Neural cell (in vitro differentiated cells): ENCODE measurements around the gene GABRD. TPM values are rescaled to one million over a fixed set of nuclear protein-coding genes. Genes with fewer than 3 reads are reported as not detected.

Experiments used
- H2AFZ ChIP-seq: fragments of 200-600, 300-800 bp; sonication (generic), shearing (Covaris generic); 2 replicates; pipeline ENCODE4 v1.6.0; 2014; ENCODE audit warnings: low read depth, mild to moderate bottlenecking, antibody characterized with exemption, low read length, moderate library complexity
- H3F3A ChIP-seq: fragments of 200-600 bp; shearing (Covaris generic); 2 replicates; pipeline ENCODE4 v1.6.1; 2016; ENCODE audit warnings: mild to moderate bottlenecking, moderate library complexity, mixed read lengths, antibody characterized with exemption, low read length; ENCODE audit not compliant: insufficient read depth, poor library complexity, severe bottlenecking
- H3K27ac ChIP-seq: fragments of 200-600, 300-800 bp; sonication (generic), shearing (Covaris generic); 2 replicates; pipeline ENCODE4 v1.5.1; 2014; ENCODE audit warnings: mild to moderate bottlenecking, low read length, moderate library complexity
- H3K27me3 ChIP-seq: fragments of 300-800, 200-600 bp; sonication (generic), shearing (Covaris generic); 2 replicates; pipeline ENCODE4 v1.6.0; 2014; ENCODE audit warnings: mild to moderate bottlenecking, low read depth, low read length, moderate library complexity; ENCODE audit not compliant: insufficient read depth
- H3K36me3 ChIP-seq: fragments of 300-800, 200-600 bp; sonication (generic), shearing (Covaris generic); 2 replicates; pipeline ENCODE4 v1.5.1; 2014; ENCODE audit warnings: mild to moderate bottlenecking, antibody characterized with exemption, low read length, moderate library complexity; ENCODE audit not compliant: insufficient read depth
- H3K4me2 ChIP-seq: fragments of 300-800, 200-600 bp; sonication (generic), shearing (Covaris generic); 2 replicates; pipeline ENCODE4 v1.6.0; 2014; ENCODE audit warnings: mild to moderate bottlenecking, low read length
- H3K4me3 ChIP-seq: fragments of 300-800, 200-600 bp; sonication (generic), shearing (Covaris generic); 2 replicates; pipeline ENCODE4 v1.5.1; 2014; ENCODE audit warnings: mild to moderate bottlenecking, low read length, moderate library complexity
- H3K79me2 ChIP-seq: fragments of 200-600 bp; shearing (Covaris generic); replicated peaks from 2 replicates; pipeline ENCODE4 v1.6.0; 2014; ENCODE audit warnings: mild to moderate bottlenecking, low read length, moderate library complexity; ENCODE audit not compliant: insufficient read depth
- H3K9ac ChIP-seq: fragments of 300-800, 200-600 bp; sonication (generic), shearing (Covaris generic); 2 replicates; pipeline ENCODE4 v1.6.1; 2016; ENCODE audit warnings: mild to moderate bottlenecking, low read length, mixed read lengths
- H3K9me2 ChIP-seq: fragments of 200-600 bp; shearing (Covaris generic); 2 replicates; pipeline ENCODE4 v1.6.1; 2016; ENCODE audit warnings: mild to moderate bottlenecking, low read length, mixed read lengths; ENCODE audit not compliant: insufficient read depth
- H3K9me3 ChIP-seq: fragments of 200-600, 300-800 bp; sonication (generic), shearing (Covaris generic); 2 replicates; pipeline ENCODE4 v1.6.1; 2016; ENCODE audit warnings: mild to moderate bottlenecking, mixed run types, low read length, moderate library complexity, mixed read lengths
- H4K20me1 ChIP-seq: fragments of 200-600 bp; shearing (Covaris generic); 2 replicates; pipeline ENCODE4 v1.6.1; 2016; ENCODE audit warnings: mild to moderate bottlenecking, mixed run types; ENCODE audit not compliant: insufficient read depth
- EP300 ChIP-seq: fragments of 450-650 bp; conservative IDR thresholded peaks from 2 replicates; pipeline ENCODE4 v1.6.1; 2014; ENCODE audit warnings: antibody characterized with exemption, mild to moderate bottlenecking, moderate library complexity; ENCODE audit not compliant: poor library complexity, severe bottlenecking
- EZH2 ChIP-seq: fragments of 200-600, 300-800 bp; shearing (Covaris generic), sonication (generic); IDR thresholded peaks from 2 replicates; pipeline ENCODE4 v1.6.1; 2014; ENCODE audit warnings: antibody characterized with exemption, low read length, borderline replicate concordance, mild to moderate bottlenecking; ENCODE audit not compliant: insufficient read depth, poor library complexity, severe bottlenecking
- MXI1 ChIP-seq: fragments of 450-650 bp; conservative IDR thresholded peaks from 2 replicates; pipeline ENCODE4 v1.6.1; 2014; ENCODE audit warnings: antibody characterized with exemption, mild to moderate bottlenecking; ENCODE audit not compliant: poor library complexity, severe bottlenecking
- POLR2AphosphoS5 ChIP-seq: IDR thresholded peaks from 2 replicates; pipeline ENCODE4 v1.6.1; 2012
- RAD21 ChIP-seq: fragments of 450-650 bp; conservative IDR thresholded peaks from 2 replicates; pipeline ENCODE4 v1.6.1; 2014; ENCODE audit warnings: antibody characterized with exemption, mild to moderate bottlenecking, moderate library complexity
- SMC3 ChIP-seq: fragments of 450-650 bp; conservative IDR thresholded peaks from 2 replicates; pipeline ENCODE4 v1.6.1; 2014; ENCODE audit warnings: antibody characterized with exemption, mild to moderate bottlenecking, moderate library complexity; ENCODE audit not compliant: poor library complexity
- TAF1 ChIP-seq: IDR thresholded peaks from 2 replicates; pipeline ENCODE4 v1.6.1; 2012; ENCODE audit warnings: low read depth
- polyA plus RNA-seq: library from polyadenylated mRNA; depleted of rRNA; stranded (reverse); fragments of >200 nt; gene quantifications from 2 replicates; pipeline ENCODE4 v1.2.3, GENCODE V29; 2014
- TF ChIP-seq, protein P1 (sequence below): fragments of 450-650 bp; IDR thresholded peaks from 2 replicates; pipeline ENCODE4 v1.5.1; 2014; ENCODE audit warnings: antibody characterized with exemption, mild to moderate bottlenecking, moderate library complexity; ENCODE audit not compliant: poor library complexity, severe bottlenecking
- TF ChIP-seq, protein P2 (sequence below): IDR thresholded peaks from 2 replicates; pipeline ENCODE4 v1.6.1; 2012; ENCODE audit warnings: borderline replicate concordance

The GABRD gene
- polyA plus RNA-seq, 1 donor from 2014 or later, result 0.85 TPM

DNA sequence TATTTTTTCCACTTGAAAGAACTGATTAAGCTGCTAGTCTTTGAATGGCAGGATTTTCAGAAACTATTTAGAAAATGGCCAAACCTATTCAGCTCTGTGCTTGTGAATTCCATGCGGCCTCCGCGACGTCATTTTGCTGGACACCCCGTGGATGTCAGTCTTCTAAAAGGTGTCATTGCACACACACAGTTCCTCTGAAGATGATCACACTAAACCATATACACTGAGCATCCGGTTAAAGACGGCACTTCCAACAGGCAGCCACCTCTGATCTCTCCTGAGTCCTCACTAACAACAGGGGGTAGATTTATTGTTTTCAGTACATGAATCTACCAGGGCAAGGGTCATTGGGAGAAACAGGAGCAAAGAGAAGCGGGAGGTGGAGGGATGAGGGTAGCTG is 24.6 kb upstream of the GABRD start:
- no peak for TF ChIP-seq EP300
- TF ChIP-seq TAF1, result no peak
- TF ChIP-seq, protein P1, sequence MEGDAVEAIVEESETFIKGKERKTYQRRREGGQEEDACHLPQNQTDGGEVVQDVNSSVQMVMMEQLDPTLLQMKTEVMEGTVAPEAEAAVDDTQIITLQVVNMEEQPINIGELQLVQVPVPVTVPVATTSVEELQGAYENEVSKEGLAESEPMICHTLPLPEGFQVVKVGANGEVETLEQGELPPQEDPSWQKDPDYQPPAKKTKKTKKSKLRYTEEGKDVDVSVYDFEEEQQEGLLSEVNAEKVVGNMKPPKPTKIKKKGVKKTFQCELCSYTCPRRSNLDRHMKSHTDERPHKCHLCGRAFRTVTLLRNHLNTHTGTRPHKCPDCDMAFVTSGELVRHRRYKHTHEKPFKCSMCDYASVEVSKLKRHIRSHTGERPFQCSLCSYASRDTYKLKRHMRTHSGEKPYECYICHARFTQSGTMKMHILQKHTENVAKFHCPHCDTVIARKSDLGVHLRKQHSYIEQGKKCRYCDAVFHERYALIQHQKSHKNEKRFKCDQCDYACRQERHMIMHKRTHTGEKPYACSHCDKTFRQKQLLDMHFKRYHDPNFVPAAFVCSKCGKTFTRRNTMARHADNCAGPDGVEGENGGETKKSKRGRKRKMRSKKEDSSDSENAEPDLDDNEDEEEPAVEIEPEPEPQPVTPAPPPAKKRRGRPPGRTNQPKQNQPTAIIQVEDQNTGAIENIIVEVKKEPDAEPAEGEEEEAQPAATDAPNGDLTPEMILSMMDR, result no peak
- no peak for TF ChIP-seq MXI1
- no peak for TF ChIP-seq RAD21
- TF ChIP-seq, protein P2, sequence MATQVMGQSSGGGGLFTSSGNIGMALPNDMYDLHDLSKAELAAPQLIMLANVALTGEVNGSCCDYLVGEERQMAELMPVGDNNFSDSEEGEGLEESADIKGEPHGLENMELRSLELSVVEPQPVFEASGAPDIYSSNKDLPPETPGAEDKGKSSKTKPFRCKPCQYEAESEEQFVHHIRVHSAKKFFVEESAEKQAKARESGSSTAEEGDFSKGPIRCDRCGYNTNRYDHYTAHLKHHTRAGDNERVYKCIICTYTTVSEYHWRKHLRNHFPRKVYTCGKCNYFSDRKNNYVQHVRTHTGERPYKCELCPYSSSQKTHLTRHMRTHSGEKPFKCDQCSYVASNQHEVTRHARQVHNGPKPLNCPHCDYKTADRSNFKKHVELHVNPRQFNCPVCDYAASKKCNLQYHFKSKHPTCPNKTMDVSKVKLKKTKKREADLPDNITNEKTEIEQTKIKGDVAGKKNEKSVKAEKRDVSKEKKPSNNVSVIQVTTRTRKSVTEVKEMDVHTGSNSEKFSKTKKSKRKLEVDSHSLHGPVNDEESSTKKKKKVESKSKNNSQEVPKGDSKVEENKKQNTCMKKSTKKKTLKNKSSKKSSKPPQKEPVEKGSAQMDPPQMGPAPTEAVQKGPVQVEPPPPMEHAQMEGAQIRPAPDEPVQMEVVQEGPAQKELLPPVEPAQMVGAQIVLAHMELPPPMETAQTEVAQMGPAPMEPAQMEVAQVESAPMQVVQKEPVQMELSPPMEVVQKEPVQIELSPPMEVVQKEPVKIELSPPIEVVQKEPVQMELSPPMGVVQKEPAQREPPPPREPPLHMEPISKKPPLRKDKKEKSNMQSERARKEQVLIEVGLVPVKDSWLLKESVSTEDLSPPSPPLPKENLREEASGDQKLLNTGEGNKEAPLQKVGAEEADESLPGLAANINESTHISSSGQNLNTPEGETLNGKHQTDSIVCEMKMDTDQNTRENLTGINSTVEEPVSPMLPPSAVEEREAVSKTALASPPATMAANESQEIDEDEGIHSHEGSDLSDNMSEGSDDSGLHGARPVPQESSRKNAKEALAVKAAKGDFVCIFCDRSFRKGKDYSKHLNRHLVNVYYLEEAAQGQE, result no peak
- TF ChIP-seq SMC3, result no peak
- TF ChIP-seq POLR2AphosphoS5, result no peak
- TF ChIP-seq EZH2, result no peak
- no peaks in the 10 kb centered on the region for H3K9me2 ChIP-seq
- no peak overlapping the region for H3K4me2 ChIP-seq

DNA sequence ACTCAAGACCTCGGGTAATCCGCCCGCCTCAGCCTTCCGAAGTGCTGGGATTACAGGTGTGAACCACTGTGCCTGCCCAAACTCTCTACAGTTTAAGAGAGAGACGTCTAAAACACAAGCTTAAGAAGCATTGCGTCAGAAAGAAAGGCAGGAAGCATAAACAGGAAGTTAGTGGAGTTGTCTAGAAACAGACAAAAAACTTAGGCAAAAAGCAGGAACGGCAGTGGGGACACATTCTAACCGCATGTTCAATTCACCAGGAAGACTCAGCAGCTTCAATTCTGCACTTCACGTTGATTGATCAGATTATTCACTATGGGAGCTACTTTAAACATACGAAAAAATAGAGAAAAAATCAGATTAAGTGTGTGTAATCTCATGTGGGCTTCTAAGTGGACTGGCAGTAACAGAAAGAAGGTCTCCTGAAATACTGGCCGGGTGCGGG is 22.9 kb upstream of the GABRD start:
- Histone ChIP-seq H3K79me2 (no peaks in the 10 kb centered on the region), H2AFZ (no peak overlapping the region), H4K20me1 (no peaks in the 10 kb centered on the region), H3K4me2 (no peak overlapping the region), H3K9me2 (no peaks in the 10 kb centered on the region), H3K9me3 (no peaks in the 10 kb centered on the region), H3K27me3 (no peaks in the 10 kb centered on the region), H3K9ac (no peak overlapping the region), H3K36me3 (no peaks in the 10 kb centered on the region), H3K4me3 (no peak overlapping the region), H3K27ac (no peak overlapping the region), H3F3A (no peaks in the 10 kb centered on the region)
- TF ChIP-seq, protein P2, result no peak
- TF ChIP-seq POLR2AphosphoS5 (no peak), MXI1 (no peak), SMC3 (no peak), EP300 (no peak), TAF1 (no peak), EZH2 (no peak), RAD21 (no peak)
- TF ChIP-seq, protein P1, result no peak

More for the DNA sequence above, 24.6 kb upstream of the GABRD start:
- Histone ChIP-seq H4K20me1 (no peaks in the 10 kb centered on the region), H3K79me2 (no peaks in the 10 kb centered on the region), H3K4me3 (no peak overlapping the region), H3K36me3 (no peaks in the 10 kb centered on the region), H3K9ac (no peak overlapping the region), H3K9me3 (no peaks in the 10 kb centered on the region), H2AFZ (no peak overlapping the region), H3K27me3 (no peaks in the 10 kb centered on the region), H3F3A (no peaks in the 10 kb centered on the region), H3K27ac (no peak overlapping the region)
